Psoas muscle (tissue), 8 donors: ENCODE results near the gene BRD2. TPM values are rescaled to one million over a fixed set of nuclear protein-coding genes. Genes with fewer than 3 reads are reported as not detected.

ENCODE experiments used
- ATAC-seq, 4 donors: fragments of 200-7000 bp; cut with Tn5 transposase; one replicate each; pipeline ENCODE4 v1.9.1; 2020; ENCODE audit warnings: moderate library complexity in 3 of 4, mild to moderate bottlenecking in 2 of 4
- DNase-seq, 2 donors: peaks; one replicate each; pipeline ENCODE4 v3.0.0-alpha.2; 2020
- H3K27ac ChIP-seq: fragments of 200-600 bp; one replicate; pipeline ENCODE4 v1.8.0; 2022
- H3K27me3 ChIP-seq, 3 donors: fragments of 200-600 bp in 1 of 3; one replicate each; pipeline versions ENCODE4 v1.6.1 to v1.8.0; 2013 to 2022; ENCODE audit warnings: low read length in 2 of 3, mild to moderate bottlenecking in 2 of 3, moderate library complexity in 1 of 3; ENCODE audit not compliant: insufficient read depth in 3 of 3
- H3K36me3 ChIP-seq, 2 donors: fragments of 200-600 bp in 1 of 2; one replicate each; pipeline versions ENCODE4 v1.6.1 to v1.8.0; 2013 to 2022; ENCODE audit warnings: low read depth in 1 of 2, mild to moderate bottlenecking in 1 of 2, moderate library complexity in 1 of 2; ENCODE audit not compliant: insufficient read depth in 1 of 2
- H3K4me1 ChIP-seq: fragments of 200-600 bp; one replicate; pipeline ENCODE4 v1.8.0; 2022
- H3K4me3 ChIP-seq: fragments of 200-600 bp; one replicate; pipeline ENCODE4 v1.8.0; 2022; ENCODE audit warnings: mild to moderate bottlenecking
- H3K9me3 ChIP-seq: fragments of 200-600 bp; one replicate; pipeline ENCODE4 v1.8.0; 2022
- CTCF ChIP-seq: fragments of 200-600 bp; IDR thresholded peaks from one replicate; pipeline ENCODE4 v1.8.0; 2022; ENCODE audit warnings: antibody characterized with exemption
- WGBS, 3 donors: extraction: QIAGEN DNeasy Blood & Tissue Kit; methylation state at CpG; one replicate each; pipeline versions ENCODE4 v1.1.6 to v1.1.7; 2013; 5-methylcytosine and 5-hydroxymethylcytosine counted together
- intact Hi-C, 2 donors: fragments of 100-400 bp; cut with DNase I; formaldehyde crosslinking; loops; one replicate each; pipeline versions ENCODE4 v1.11.0 to v1.14.2; 2022
- polyA plus RNA-seq, 3 donors: library from polyadenylated mRNA; stranded (reverse); fragments of 200-250 nt; gene quantifications; one replicate each; pipeline ENCODE4 v1.2.3, GENCODE V29; 2013
- total RNA-seq, 4 donors: library from RNA; stranded (reverse); fragmentation: NEBNext Ultra II Directional in 2 of 4; extraction: Animal tissue kit (Norgen Biotek cat#: 25700) in 2 of 4; gene quantifications; one replicate each; pipeline versions ENCODE4 v1.2.1 to v1.2.4, GENCODE V29; 2021 to 2023
- donor health status: healthy with polysubstance abuse.
- donor health status: DM: no; HTN: no; CAD: no; lungs with moderate emphysema.
- donor health status: Bipolar disorder and iron deficiency.
- donor health status: healthy.
- donor health status: DM: yes; HTN: yes; CAD: no.
- donor health status: DM: no; HTN: no; CAD: no.
- donor health status: DM: no; HTN: no; CAD: no.
- donor health status: DM: yes; HTN: yes; CAD: no.

The BRD2 gene
- total and polyA plus RNA-seq, 7 donors, result 62.2 to 135 (median 93.0) TPM

DNA sequence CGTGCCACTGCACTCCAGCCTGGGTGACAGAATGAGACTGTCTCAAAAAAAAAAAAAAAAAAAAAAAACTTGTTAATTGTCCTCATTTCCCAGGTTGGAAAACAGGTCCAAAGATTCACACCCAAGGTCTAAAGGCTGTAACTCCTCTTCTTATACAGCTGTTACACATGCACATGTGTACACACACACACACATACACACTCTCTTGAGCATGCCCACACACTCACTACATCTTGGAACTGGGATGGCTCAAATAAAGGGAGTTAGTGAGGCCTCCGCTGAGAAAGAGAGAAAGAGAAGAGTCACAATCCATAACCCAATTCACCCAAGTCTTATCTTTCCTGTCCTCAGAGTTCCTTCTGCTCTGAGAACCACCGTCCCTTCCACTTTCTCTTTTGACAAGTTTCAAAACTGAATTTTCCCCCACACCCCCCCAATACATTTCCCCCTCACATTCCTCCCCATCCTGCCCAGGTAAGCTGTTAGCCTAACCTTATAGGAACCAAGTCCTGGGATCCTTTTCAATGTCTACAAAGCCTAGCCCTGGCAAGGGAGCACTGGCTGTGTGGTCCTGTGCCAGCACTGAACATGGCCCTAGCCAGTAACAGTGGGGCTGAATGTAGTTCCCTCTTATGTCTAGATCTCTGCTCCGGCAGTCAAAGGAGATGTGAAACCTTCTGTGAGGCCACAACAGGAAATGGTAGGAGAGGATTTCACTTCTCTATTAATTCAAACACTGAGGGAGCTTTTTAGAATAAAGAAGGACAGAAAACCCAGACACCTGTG is 24.3 kb upstream of the BRD2 start:
- ATAC-seq, result no peak
- no peak overlapping the region for H3K27ac ChIP-seq
- no peaks in the 10 kb centered on the region for H3K36me3 ChIP-seq
- H3K9me3 ChIP-seq, result peaks cover 5% of the 10 kb centered on the region
- DNase-seq, result no peak
- no peak for TF ChIP-seq CTCF
- intact Hi-C loops, result loop anchor here in 1 of 2 donors (5.0 kb wide), 1 partner anchor 52 kb away; no protein-coding TSS in a partner anchor
- no peak overlapping the region for H3K4me3 ChIP-seq
- H3K4me1 ChIP-seq, result peaks cover 4% of the 10 kb centered on the region
- no peaks in the 10 kb centered on the region for H3K27me3 ChIP-seq
- WGBS, 3 donors, result 74 to 81% (median 79%) methylated on average over 4 of the region's 4 CpGs

DNA sequence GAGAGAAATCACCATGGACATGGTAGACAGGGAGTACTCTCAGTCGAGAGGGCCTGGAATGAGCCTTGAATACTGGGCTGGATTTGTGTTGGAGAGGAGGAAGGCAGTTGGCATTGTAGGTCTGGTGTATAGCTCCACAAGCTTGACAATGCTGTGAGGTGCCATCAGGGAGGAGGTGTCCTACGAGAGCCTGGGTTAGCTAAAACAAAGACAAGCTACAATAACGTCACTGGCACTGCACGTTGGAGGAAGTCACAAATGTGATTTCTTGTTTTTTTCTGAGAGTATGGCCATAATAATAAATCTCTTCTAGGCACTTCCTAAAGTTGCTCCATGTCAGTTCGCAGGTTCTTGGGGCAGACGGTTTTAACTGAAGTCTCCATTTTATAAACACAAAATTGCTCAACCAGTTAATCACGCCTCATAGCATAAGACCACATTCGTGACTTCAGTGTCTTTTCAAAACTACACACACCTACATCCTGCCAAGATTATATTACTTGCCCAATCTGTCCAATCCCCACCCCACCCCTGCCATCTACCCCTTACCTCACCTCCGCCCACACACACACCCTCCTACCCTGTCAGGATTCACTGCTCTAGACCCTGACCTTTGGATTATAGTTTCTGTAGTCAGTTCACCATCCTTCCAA is 23.2 kb upstream of the BRD2 start:
- H3K4me3 ChIP-seq, result no peak overlapping the region
- no peak for TF ChIP-seq CTCF
- peaks cover 5% of the 10 kb centered on the region for H3K9me3 ChIP-seq
- no peak overlapping the region for H3K27ac ChIP-seq
- H3K36me3 ChIP-seq, result no peaks in the 10 kb centered on the region
- H3K27me3 ChIP-seq, result no peaks in the 10 kb centered on the region
- no peak for ATAC-seq
- WGBS, 3 donors, result 80 to 83% (median 82%) methylated on average over 9 of the region's 9 CpGs
- no peak for DNase-seq
- intact Hi-C loops, result no loop called here
- H3K4me1 ChIP-seq, result peaks cover 4% of the 10 kb centered on the region

DNA sequence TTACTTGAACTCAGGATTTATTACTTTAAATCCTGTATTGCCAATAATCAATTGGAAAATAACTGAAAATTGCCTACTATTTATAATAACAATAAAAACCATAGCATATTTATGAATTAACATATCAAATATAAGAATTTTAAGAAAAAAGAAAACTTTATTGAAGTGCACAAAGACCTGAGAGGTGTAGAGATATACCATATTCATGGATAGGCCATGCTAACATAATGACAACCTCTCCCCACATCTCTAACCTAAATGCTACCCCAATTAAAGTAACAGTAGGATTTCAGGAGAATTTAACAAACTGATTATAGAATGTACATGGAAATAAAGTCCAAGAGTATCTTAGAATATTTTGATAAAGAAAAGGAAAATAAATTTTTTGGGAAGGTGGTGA is 22.4 kb upstream of the BRD2 start:
- no peak for TF ChIP-seq CTCF
- DNase-seq (no peak), ATAC-seq (no peak)
- H3K9me3 ChIP-seq, result peaks cover 5% of the 10 kb centered on the region
- H3K27ac ChIP-seq, result no peak overlapping the region
- no peaks in the 10 kb centered on the region for H3K4me1 ChIP-seq
- intact Hi-C loops, result no loop called here
- H3K4me3 ChIP-seq, result no peak overlapping the region
- no peaks in the 10 kb centered on the region for H3K27me3 ChIP-seq
- no peaks in the 10 kb centered on the region for H3K36me3 ChIP-seq

DNA sequence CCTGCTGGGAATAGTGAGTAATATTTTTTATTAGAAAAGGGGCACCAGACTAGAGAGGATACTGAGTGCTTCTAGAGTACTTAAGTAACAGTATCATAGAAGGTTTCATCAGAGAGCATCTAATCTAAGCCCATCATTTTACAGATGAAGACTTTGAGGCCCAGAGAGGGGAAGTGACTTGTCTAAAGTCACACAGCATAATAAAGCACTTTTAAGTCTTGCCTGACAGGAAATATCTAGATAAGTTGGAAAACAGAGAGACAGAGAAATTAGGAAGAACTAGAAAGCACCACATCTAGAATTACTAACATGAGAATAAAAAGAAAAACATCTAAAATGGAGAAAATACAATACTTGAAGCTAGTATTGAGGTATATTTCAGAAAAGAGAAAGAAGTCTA is 21.5 kb upstream of the BRD2 start:
- intact Hi-C loops, result no loop called here
- peaks cover under 1% of the 10 kb centered on the region for H3K4me1 ChIP-seq
- TF ChIP-seq CTCF, result no peak
- ATAC-seq (no peak), DNase-seq (no peak)
- H3K27me3 ChIP-seq, result no peaks in the 10 kb centered on the region
- no peaks in the 10 kb centered on the region for H3K36me3 ChIP-seq
- no peak overlapping the region for H3K4me3 ChIP-seq
- H3K27ac ChIP-seq, result no peak overlapping the region
- peaks cover 5% of the 10 kb centered on the region for H3K9me3 ChIP-seq
